ENCODE measurements around the gene OR4F15.
"Not testable (repeated sequence)": the region's sequence is repeated elsewhere in the genome, so short reads cannot be mapped to it uniquely, and the experiment has no call there.

The OR4F15 gene

GRCh38 chr15:101811902-101812301 lies at the start of gene OR4F15:
Gene OR4F15, plus strand, starts transcription at chr15:101812202. Its CDS starts 5,985 bp downstream, at chr15:101818187.
- no peak for DNase-seq

- not testable (repeated sequence) for DNase-seq
These were observed 47.2 kb upstream of the OR4F15 start for GRCh38 chr15:101764669-101765339.

GRCh38 chr15:101765340-101765671 lies 46.7 kb upstream of the OR4F15 start:
- not testable (repeated sequence) for DNase-seq

GRCh38 chr15:101765772-101766456 lies 46.1 kb upstream of the OR4F15 start:
- DNase-seq, result no peak

GRCh38 chr15:101767083-101767640 lies 44.8 kb upstream of the OR4F15 start:
- DNase-seq, result not testable (repeated sequence)

GRCh38 chr15:101772921-101773320 lies 39.1 kb upstream of the OR4F15 start:
- DNase-seq, result no peak

GRCh38 chr15:101773496-101774100 lies 38.4 kb upstream of the OR4F15 start:
- no peak for DNase-seq

GRCh38 chr15:101775136-101775535 lies 36.9 kb upstream of the OR4F15 start:
- no peak for DNase-seq

- not testable (repeated sequence) for DNase-seq
These were observed 33.4 kb upstream of the OR4F15 start for GRCh38 chr15:101778576-101778975.

- not testable (repeated sequence) for DNase-seq
These were observed 31.8 kb upstream of the OR4F15 start for GRCh38 chr15:101780225-101780624.

GRCh38 chr15:101781928-101782327 lies 30.1 kb upstream of the OR4F15 start:
- DNase-seq, result no peak

- no peak for DNase-seq
These were observed 27.4 kb upstream of the OR4F15 start for GRCh38 chr15:101784644-101785043.

- not testable (repeated sequence) for DNase-seq
These were observed 25.6 kb upstream of the OR4F15 start for GRCh38 chr15:101786422-101786821.

GRCh38 chr15:101788001-101788400 lies 24.0 kb upstream of the OR4F15 start:
- not testable (repeated sequence) for DNase-seq

- DNase-seq, result not testable (repeated sequence)
These were observed 23.3 kb upstream of the OR4F15 start for GRCh38 chr15:101788503-101789269.

- DNase-seq, result not testable (repeated sequence)
These were observed 21.3 kb upstream of the OR4F15 start for GRCh38 chr15:101790748-101791147.

- DNase-seq, result not testable (repeated sequence)
These were observed 18.0 kb upstream of the OR4F15 start for GRCh38 chr15:101793981-101794380.

- no peak for DNase-seq
These were observed 16.5 kb upstream of the OR4F15 start for GRCh38 chr15:101795455-101795854.

- no peak for DNase-seq
These were observed 12.3 kb upstream of the OR4F15 start for GRCh38 chr15:101799665-101800064.

GRCh38 chr15:101801048-101801447 lies 11.0 kb upstream of the OR4F15 start:
- DNase-seq, result no peak

GRCh38 chr15:101803209-101803608 lies 8.8 kb upstream of the OR4F15 start, which contains the start of gene OR4F6:
Gene OR4F6, plus strand, starts transcription at chr15:101803509. Its CDS starts 2,211 bp downstream, at chr15:101805720.
- DNase-seq, result no peak

GRCh38 chr15:101803676-101804075 lies 8.3 kb upstream of the OR4F15 start:
- DNase-seq, result no peak

- DNase-seq, result no peak
These were observed 7.6 kb upstream of the OR4F15 start for GRCh38 chr15:101804375-101804774.

Measured in left hindlimb (tissue), 1 donor.